K562 (cell line): ENCODE results near the gene SDC3.

Source experiments
- MCM3 ChIP-seq: fragments of 450-650 bp; IDR thresholded peaks from 2 replicates; pipeline ENCODE4 v1.6.1; 2016
- NR3C1 ChIP-seq: sonication (generic); formaldehyde crosslinking; IDR thresholded peaks from 2 replicates; pipeline ENCODE4 v1.8.1; 2022; ENCODE audit warnings: missing genetic modification reagents
- TF ChIP-seq, protein P1 (sequence below): IDR thresholded peaks from 2 replicates; pipeline ENCODE4 v1.6.1; 2014; ENCODE audit warnings: antibody characterized with exemption
- TF ChIP-seq, protein P2 (sequence below), 3 experiments: IDR thresholded peaks in 2 of 3; conservative IDR thresholded peaks in 1 of 3; 2 replicates each; pipeline ENCODE4 v1.5.1; 2011 to 2012; ENCODE audit warnings: low read length in 3 of 3, mild to moderate bottlenecking in 3 of 3, control low read depth in 2 of 3, improper control_type of control experiment in 1 of 3, inconsistent platforms in 1 of 3, low read depth in 1 of 3, mixed read lengths in 1 of 3, moderate library complexity in 1 of 3; ENCODE audit not compliant: insufficient read depth in 2 of 3

DNA sequence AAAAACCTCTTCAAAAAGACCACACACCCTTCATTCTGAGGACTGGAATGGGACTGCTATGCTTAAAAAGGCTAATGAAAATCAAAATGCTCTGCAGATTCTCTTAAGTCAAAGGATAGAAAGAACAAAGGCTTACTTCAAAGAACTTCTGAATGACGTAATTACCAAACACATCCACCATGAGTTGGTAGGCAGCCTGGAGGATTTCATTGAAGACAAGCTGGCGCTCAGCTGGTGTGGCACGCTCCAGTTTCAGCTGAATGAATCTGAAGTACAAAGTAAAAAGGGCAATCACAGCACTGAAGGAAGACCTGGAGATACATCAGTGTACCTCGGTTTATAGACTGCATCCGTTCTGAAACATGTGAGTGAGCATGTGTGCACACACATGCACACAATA lies 43.5 kb upstream of the SDC3 start:
- TF ChIP-seq, protein P1, sequence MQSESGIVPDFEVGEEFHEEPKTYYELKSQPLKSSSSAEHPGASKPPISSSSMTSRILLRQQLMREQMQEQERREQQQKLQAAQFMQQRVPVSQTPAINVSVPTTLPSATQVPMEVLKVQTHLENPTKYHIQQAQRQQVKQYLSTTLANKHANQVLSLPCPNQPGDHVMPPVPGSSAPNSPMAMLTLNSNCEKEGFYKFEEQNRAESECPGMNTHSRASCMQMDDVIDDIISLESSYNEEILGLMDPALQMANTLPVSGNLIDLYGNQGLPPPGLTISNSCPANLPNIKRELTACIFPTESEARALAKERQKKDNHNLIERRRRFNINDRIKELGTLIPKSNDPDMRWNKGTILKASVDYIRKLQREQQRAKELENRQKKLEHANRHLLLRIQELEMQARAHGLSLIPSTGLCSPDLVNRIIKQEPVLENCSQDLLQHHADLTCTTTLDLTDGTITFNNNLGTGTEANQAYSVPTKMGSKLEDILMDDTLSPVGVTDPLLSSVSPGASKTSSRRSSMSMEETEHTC: no peak
- TF ChIP-seq MCM3 (no peak), NR3C1 (CRISPR knock-in tag) (no peak)
- TF ChIP-seq, protein P2, sequence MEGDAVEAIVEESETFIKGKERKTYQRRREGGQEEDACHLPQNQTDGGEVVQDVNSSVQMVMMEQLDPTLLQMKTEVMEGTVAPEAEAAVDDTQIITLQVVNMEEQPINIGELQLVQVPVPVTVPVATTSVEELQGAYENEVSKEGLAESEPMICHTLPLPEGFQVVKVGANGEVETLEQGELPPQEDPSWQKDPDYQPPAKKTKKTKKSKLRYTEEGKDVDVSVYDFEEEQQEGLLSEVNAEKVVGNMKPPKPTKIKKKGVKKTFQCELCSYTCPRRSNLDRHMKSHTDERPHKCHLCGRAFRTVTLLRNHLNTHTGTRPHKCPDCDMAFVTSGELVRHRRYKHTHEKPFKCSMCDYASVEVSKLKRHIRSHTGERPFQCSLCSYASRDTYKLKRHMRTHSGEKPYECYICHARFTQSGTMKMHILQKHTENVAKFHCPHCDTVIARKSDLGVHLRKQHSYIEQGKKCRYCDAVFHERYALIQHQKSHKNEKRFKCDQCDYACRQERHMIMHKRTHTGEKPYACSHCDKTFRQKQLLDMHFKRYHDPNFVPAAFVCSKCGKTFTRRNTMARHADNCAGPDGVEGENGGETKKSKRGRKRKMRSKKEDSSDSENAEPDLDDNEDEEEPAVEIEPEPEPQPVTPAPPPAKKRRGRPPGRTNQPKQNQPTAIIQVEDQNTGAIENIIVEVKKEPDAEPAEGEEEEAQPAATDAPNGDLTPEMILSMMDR (IDR thresholded peaks at IDR 0.05 in 2 of 3, conservative IDR thresholded peaks at IDR 0.05 in 1 of 3; ENCODE audit: insufficient read depth in 2 of 3, low read depth in 1 of 3, low read length in 3 of 3): no peak
